IPS DF 4.7 (cell line): ENCODE measurements around the gene TRIM31.

ENCODE experiments used
- DNase-seq: peaks from one replicate; pipeline ENCODE4 v3.0.0-alpha.2; 2013; ENCODE audit warnings: low spot score; ENCODE audit errors: extremely low read depth

The TRIM31 gene

DNA sequence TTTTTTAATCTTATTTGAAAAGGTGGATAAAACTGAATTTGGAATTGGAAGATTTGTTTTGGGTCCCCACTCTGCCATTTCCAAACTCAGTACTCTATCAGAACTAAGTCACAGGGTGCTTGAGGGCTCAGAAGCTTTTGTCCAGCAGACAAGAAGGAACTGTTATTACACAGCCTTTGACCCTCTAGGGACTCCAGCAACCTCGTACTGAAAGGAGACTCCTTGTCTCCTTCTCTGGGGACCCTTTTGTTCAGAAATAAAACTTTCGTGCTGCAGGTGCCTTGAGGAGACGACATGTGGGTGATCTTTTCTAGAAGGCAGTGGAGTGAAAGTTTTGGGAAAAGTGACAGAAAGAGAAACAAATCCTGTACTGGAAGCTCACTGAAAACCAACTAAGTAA is 59.2 kb downstream of the TRIM31 start:
- no peak for DNase-seq
